SIG-M5 (cell line): ENCODE data around the gene THOC1.

Experiments
- DNase-seq: peaks from one replicate; lab custom pipeline; 2025; lab: John Stamatoyannopoulos, UW

THOC1 gene

DNA sequence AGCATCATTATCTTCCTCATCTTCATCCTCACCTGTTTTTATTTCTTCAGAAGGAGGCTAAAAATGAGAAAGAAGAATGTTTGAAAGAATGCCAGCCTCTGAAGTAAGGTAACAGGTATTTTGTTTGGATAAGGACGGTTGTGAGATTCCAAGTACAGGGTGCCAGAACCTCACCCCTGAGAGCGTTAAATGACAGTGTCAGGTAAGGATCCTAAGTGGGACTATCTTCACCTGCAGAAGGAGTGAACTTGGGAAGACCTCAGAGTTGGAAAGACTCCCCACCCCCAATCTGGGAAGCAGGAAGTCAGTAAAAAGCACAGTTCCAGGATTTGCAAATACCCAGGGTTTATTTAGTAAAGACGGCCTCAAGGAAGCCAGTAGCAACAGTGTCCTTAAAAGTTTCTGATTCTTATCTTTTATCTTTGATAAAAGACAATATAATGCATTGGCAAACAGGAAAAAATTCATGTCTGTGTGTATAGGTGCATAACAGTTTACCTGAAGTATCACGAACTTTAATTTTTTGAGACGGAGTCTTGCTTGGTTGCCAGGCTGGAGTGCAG lies 52.3 kb downstream of the THOC1 start:
- DNase-seq, result no peak

DNA sequence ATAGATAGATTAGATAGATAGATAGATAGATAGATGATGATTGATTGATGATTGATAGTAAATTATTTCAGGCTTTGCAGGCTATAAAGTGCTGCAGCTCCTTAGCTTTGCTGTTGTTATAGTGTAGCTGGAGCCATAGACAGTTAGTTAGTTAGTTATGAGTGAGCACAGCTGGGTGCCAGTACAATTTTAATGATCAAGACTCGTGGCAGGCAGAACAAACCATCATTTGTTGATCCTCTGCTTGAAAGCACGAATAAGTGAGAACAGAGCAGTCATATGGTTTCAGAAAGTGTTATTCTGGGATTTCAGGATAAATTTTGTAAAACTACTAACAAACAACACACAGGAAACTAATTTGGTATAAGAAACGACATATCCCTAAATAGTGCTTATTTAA lies 53.9 kb downstream of the THOC1 start:
- DNase-seq, result no peak

DNA sequence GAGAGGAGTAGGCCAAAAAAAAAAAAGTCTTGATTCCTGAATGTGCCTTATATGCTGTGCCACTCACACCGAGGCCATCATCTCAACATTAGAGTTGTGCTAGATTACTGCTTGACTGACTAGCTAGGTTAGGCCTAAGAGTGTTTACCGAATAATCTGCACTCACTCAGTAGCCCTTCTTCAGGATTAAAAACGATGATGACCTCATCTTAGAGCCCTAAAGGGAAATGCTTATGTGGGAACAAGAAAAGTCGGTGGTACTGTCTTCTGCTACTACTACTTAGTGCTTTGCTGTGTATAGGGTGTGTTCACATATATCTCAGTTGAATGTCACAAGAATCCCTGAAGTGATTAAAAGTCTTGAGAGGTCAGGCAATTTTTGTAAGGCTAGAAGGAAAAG lies 54.3 kb downstream of the THOC1 start:
- DNase-seq, result no peak

DNA sequence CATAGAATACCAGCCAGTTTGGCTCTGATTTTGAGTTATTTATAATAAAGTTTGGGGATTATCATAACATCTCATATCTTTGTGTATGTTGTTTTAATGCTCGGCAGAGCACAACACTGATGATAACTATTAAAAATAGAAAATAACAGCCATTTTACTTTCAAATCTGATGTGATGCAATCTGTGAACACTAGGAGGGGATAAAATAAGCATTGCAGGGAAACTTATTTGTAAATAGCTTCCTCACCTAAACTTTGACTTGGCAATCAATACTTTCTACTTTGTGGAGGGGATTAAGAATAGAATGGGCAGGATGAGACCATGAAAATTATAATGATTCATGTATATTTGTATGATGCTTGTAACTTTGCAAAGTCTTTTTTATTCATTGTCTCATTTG lies 55.1 kb downstream of the THOC1 start:
- no peak for DNase-seq

DNA sequence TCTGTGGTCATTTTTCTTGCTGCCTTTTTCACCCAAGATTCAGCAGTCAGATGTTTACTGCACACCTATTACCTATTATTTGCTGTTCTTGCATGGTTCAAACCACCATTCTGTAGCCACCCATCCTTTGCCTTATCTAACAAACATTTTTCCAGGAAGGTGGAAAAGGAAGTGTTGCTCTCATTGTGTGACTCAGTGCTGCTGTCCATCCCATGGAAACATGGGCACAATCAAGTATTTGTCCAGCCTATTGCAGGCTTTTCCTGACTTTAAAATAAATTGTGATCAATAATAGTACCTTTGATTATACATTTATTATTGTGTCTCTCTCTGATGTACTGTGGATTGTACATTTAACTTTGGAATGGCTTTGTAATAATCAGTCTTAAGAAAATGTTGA lies 56.3 kb downstream of the THOC1 start:
- DNase-seq, result no peak

DNA sequence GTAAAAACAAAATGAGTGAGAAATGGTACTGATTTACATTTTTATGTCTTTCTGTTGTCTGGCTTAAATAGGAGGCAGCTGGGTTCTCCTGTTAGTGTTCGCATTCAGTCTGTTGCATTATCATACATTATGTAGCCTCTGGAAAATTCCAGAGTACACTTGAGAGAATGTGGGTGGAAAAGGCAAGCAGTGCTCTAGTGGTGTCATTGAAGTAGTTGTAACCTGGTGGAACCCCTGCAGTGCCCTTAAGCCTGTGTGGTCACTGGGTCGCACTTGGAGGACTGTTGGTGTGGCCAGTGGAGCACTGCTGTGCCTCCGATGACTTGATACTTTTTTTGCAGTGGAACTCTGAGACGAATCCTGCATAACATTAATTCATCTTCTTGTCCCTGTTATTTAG lies 57.1 kb downstream of the THOC1 start:
- no peak for DNase-seq

DNA sequence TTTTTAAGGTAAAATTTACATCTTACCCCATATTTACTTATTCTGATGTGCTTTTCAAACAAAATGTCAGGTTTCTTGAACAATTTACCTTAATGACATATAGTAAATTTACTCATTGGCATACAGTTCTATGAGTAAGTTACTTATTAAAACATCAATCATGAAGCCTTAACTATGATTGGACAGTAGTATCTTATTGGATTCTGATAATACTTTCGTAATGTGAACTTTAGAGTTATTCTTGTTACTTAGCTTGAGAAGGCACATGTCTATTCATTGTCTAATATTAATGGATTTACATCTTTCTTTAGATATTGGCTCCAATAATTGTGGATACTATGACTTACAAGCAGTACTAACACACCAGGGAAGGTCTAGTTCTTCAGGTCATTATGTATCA lies 57.8 kb downstream of the THOC1 start:
- no peak for DNase-seq

DNA sequence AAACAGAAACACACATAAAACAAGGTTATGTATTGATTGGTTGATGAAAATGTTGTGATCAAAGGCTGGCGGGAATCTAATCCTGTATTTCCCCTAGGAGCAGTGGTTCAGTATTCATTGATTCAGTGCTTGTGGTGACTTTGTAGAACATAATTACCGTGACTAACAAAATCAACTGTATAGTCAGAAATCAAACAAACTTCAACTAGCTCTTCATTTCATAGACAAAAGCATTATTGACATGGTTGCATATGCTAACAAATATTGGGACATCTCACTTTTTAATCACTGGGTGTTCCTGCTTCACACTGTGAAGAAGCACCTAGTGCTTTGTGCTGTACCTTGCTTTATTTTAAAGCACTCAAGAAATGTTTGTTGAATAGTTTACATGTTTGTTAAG lies 68.1 kb downstream of the THOC1 start:
- no peak for DNase-seq

DNA sequence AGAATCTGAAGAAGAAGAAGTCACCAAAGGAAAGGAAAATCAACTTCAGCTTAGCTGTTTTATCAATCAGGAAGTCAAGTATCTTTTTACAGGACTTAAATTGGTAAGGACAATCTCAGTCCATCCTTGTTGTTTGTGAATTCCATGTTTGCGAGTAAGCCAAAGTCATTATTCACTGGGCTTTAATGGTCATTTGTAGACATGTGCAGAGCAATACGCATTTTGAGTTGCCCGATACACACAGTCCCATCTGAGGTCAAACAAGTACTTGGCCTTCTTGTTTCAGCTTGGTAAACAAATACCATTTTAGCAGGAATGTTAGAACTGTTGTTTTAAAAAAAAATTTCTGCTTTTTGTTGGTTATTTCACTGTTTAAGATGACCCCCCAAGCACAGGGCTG lies 68.6 kb downstream of the THOC1 start:
- no peak for DNase-seq

DNA sequence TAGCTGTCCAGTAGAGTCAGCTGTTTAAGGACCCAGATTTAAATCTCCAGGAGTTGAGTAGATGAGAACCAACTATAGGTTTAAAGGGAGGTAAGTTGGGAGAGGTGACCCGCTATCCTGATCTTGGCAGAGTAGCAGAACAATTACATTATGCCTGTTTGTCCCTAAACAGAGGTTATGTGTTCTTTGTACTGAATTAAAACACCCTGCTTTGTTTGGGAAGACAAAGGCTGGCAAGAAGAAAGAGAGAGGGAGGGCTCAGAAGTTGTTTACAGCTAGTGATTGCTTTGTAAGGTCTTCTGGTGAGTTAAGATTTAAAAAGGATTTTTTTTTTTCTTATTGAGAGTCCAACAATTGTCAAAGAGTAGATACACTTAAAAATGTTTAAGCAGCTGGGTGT lies 72.2 kb downstream of the THOC1 start:
- no peak for DNase-seq

DNA sequence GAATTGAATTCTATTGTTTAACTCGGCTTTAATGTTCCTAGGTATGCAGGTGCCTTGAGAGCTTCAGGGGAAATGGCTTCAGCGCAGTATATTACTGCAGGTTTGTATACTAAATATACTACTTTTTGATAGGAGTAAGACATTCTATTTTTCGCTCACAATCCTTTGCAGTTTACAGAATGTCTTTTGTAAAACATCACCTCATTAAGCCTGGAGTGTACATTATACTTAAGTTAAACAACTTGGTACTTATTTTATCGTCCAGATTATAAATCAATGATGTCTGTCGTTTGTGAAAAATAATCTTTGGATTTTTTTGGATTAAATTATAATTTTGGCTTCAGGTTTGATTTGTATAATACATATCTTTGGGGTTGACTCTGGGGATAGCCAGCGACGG lies 75.0 kb downstream of the THOC1 start:
- DNase-seq, result no peak

DNA sequence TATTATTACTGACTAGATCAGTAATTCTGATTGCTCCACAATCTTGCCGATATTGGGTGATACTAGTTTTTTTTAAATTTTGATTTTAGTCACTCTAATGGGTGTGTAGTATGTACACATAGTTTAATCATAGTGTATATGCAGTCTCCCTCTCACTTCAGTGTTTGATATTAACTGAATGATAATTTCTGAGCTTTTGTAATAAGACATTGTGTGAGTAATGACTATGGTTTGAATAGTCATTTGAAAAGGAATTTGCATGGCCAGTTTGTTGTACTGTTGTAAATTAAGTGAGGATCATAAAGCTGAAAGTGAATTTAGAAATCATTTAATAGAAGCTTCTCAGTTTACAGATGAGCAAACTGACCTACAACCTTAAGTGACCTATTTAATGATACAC lies 76.1 kb downstream of the THOC1 start:
- no peak for DNase-seq

DNA sequence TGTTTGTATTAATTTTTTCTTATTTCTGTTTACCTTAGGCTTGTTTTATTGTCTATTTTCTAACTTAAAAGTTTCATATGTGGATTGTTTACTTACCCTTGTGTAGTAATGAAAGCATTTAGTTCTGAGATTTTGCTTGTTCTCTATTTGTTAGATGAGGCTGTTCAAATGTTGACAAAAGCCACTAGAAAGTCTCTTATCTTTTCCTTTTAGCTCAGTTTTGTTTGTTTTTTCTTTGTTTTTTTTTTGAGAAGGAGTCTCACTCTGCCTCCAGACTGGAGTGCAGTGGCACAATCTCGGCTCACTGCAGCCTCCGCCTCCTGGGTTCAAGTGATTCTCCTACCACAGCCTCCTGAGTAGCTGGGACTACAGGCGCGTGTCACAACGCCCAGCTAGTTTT lies 78.6 kb downstream of the THOC1 start:
- DNase-seq, result no peak

DNA sequence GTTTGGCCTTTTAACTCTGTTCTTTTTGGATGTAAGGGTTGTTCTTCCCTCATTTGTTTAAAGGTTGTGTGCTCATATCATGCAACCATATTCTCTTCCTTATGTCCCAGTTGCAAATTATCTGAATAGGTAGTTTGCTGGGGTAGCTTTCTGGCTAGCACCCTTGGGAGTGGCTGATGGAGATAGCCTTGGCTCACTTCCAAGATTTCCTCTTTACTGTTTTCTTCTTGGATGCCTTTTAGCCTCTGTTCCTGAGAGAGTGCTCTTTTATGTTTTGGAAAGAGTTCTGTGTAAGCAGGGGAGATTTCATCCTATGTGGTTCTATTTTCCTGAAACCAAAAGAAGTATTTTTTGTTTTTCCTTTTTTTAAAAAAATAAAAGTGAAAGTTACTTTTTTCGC lies 84.1 kb downstream of the THOC1 start:
- no peak for DNase-seq

DNA sequence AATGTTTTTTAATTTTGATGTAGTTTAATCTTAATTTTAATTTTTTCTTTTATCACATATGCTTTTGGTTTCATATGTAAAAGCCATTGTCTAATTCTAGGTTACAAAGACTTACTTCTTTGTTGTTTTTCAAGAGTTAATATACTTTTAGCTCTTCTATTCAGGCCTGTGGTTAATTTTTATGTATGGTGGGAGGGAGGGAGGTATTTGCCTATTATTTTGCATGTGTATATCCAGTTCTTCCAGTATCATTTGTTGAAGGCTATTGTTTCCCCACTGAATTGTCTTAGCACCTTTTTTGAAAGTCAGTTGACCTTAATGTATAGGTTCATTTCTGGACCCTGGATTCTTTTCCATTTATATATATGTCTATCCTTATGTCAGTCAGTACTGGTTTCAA lies 86.1 kb downstream of the THOC1 start:
- no peak for DNase-seq

DNA sequence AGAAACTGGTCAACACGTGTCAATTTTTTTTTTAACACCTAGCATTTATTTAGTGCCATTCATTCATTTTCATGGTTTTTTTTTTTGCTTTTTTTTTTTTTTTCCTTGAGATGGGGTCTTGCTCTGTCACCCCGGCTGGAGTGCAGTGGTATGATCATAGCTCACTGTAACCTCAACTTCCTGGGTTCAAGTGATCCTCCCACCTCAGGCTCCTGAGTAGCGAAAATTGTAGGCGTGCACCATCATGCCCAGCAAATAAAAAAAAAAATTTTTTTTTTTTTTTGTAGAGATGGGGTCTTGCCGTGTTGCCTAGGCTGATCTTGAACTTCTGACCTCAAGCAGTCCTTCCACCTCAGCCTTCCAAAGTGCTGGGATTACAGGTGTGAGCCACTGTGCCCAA lies 88.3 kb downstream of the THOC1 start:
- DNase-seq, result no peak

DNA sequence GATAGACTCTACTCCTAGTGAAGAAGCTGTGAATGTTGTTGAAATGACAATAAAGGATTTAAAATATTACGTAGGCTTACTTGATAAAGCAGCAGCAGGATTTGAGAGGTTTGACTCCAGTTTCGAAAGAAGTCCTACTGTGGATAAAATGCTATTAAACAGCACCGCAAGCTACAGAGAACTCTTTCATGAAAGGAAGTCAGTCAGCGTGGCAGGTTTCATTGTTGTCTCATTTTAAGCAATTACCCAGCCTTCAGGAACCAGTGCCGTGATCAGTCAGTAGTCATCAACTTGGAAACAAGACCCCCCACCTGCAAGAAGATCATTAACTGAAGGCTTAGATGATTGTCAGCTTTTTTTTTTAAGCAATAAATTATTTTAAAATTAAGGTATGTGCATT lies 95.5 kb downstream of the THOC1 start:
- no peak for DNase-seq
